ENCODE measurements around the gene SUPT3H. TPM values are rescaled to one million over a fixed set of nuclear protein-coding genes. Genes with fewer than 3 reads are reported as not detected.

The SUPT3H gene
- total RNA-seq, 1 experiment from 2014 or later = 3.6 TPM

GRCh38 chr6:44843734-44844133 lies 534.0 kb downstream of the SUPT3H start:
- ChIA-PET CTCF (interaction anchor here (0.6 kb wide), 1 partner anchor 85 kb away, joined by 3 read pairs; no protein-coding TSS in a partner anchor), POLR2A (ENCODE audit: unreplicated experiment) (no interaction called here)
- no TSS peak for BruUV-seq (replicated peaks)
- no peaks in the 10 kb centered on the region for H3K36me3 ChIP-seq (ENCODE audit: low read depth, low read length)
- no peak overlapping the region for H2AFZ ChIP-seq (ENCODE audit: low read length)
- no peaks in the 10 kb centered on the region for H3K9me2 ChIP-seq (replicated peaks; ENCODE audit: low read length)
- TF ChIP-seq EZH2 (IDR thresholded peaks at IDR 0.05; ENCODE audit: low read length, unreplicated experiment) (no peak), CTCF (conservative IDR thresholded peaks at IDR 0.05; ENCODE audit: low read depth, low read length) (no peak), EZH2phosphoT487 (IDR thresholded peaks at IDR 0.05; ENCODE audit: borderline replicate concordance, low read length) (no peak)
- H3K79me2 ChIP-seq (ENCODE audit: low read length) = no peaks in the 10 kb centered on the region
- no peak overlapping the region for H3K4me3 ChIP-seq (ENCODE audit: low read length)
- DNase-seq = no peak
- intact Hi-C loops (cut with micrococcal nuclease) = no loop called here
- no peaks in the 10 kb centered on the region for H3F3A ChIP-seq (ENCODE audit: low read length, unreplicated experiment)
- no peak for ATAC-seq
- no peak overlapping the region for H3K4me2 ChIP-seq (ENCODE audit: low read length)
- no peaks in the 10 kb centered on the region for H3K27me3 ChIP-seq (ENCODE audit: low read length)
- no peak overlapping the region for H3K27ac ChIP-seq (ENCODE audit: low read length)
- H4K20me1 ChIP-seq (ENCODE audit: low read length) = no peaks in the 10 kb centered on the region
- H3K9me3 ChIP-seq (ENCODE audit: low read length) = no peaks in the 10 kb centered on the region
- no peak overlapping the region for H3K9ac ChIP-seq (ENCODE audit: low read length)
- no peaks in the 10 kb centered on the region for H3K4me1 ChIP-seq (ENCODE audit: insufficient read depth, low read length)

- Histone ChIP-seq H3K27ac (ENCODE audit: low read length) (no peak overlapping the region), H4K20me1 (ENCODE audit: low read length) (no peaks in the 10 kb centered on the region), H3K79me2 (ENCODE audit: low read length) (no peaks in the 10 kb centered on the region), H3K4me3 (ENCODE audit: low read length) (no peak overlapping the region), H3K9me3 (ENCODE audit: low read length) (no peaks in the 10 kb centered on the region), H3K4me2 (ENCODE audit: low read length) (no peak overlapping the region), H2AFZ (ENCODE audit: low read length) (no peak overlapping the region), H3K27me3 (ENCODE audit: low read length) (no peaks in the 10 kb centered on the region), H3K4me1 (ENCODE audit: insufficient read depth, low read length) (no peaks in the 10 kb centered on the region), H3K36me3 (ENCODE audit: low read depth, low read length) (no peaks in the 10 kb centered on the region), H3K9ac (ENCODE audit: low read length) (no peak overlapping the region), H3K9me2 (replicated peaks; ENCODE audit: low read length) (no peaks in the 10 kb centered on the region), H3F3A (ENCODE audit: low read length, unreplicated experiment) (no peaks in the 10 kb centered on the region)
- intact Hi-C loops (cut with micrococcal nuclease) = no loop called here
- ATAC-seq (no peak), DNase-seq (no peak)
- BruUV-seq (replicated peaks) = no TSS peak
- ChIA-PET POLR2A (ENCODE audit: unreplicated experiment) (no interaction called here), CTCF (no interaction called here)
- TF ChIP-seq EZH2 (IDR thresholded peaks at IDR 0.05; ENCODE audit: low read length, unreplicated experiment) (no peak), CTCF (conservative IDR thresholded peaks at IDR 0.05; ENCODE audit: low read depth, low read length) (no peak), EZH2phosphoT487 (IDR thresholded peaks at IDR 0.05; ENCODE audit: borderline replicate concordance, low read length) (no peak)
These were observed 535.1 kb downstream of the SUPT3H start for GRCh38 chr6:44842616-44843015.

- CTCF ChIA-PET = no interaction called here
- no peak overlapping the region for H3K27ac ChIP-seq (ENCODE audit: low read length)
- no peak overlapping the region for H3K4me2 ChIP-seq (ENCODE audit: low read length)
- no peaks in the 10 kb centered on the region for H3K9me2 ChIP-seq (replicated peaks; ENCODE audit: low read length)
- TF ChIP-seq CTCF (conservative IDR thresholded peaks at IDR 0.05; ENCODE audit: low read depth, low read length) = no peak
- no peak for TF ChIP-seq EZH2 (IDR thresholded peaks at IDR 0.05; ENCODE audit: low read length, unreplicated experiment)
- no peak for TF ChIP-seq EZH2phosphoT487 (IDR thresholded peaks at IDR 0.05; ENCODE audit: borderline replicate concordance, low read length)
- POLR2A ChIA-PET (ENCODE audit: unreplicated experiment) = no interaction called here
- no peak overlapping the region for H2AFZ ChIP-seq (ENCODE audit: low read length)
- no peaks in the 10 kb centered on the region for H3K9me3 ChIP-seq (ENCODE audit: low read length)
- intact Hi-C loops (cut with micrococcal nuclease) = no loop called here
- no peak overlapping the region for H3K4me3 ChIP-seq (ENCODE audit: low read length)
- no peaks in the 10 kb centered on the region for H4K20me1 ChIP-seq (ENCODE audit: low read length)
- ATAC-seq (no peak), DNase-seq (no peak)
- H3K9ac ChIP-seq (ENCODE audit: low read length) = no peak overlapping the region
- H3K36me3 ChIP-seq (ENCODE audit: low read depth, low read length) = no peaks in the 10 kb centered on the region
- no peaks in the 10 kb centered on the region for H3K79me2 ChIP-seq (ENCODE audit: low read length)
- H3F3A ChIP-seq (ENCODE audit: low read length, unreplicated experiment) = no peaks in the 10 kb centered on the region
- no peaks in the 10 kb centered on the region for H3K27me3 ChIP-seq (ENCODE audit: low read length)
- BruUV-seq (replicated peaks) = no TSS peak
- H3K4me1 ChIP-seq (ENCODE audit: insufficient read depth, low read length) = no peaks in the 10 kb centered on the region
These were observed 535.9 kb downstream of the SUPT3H start for GRCh38 chr6:44841829-44842228.

All from PC-3 (cell line).